ENCODE data around the gene CPEB3.

CPEB3 gene

DNA sequence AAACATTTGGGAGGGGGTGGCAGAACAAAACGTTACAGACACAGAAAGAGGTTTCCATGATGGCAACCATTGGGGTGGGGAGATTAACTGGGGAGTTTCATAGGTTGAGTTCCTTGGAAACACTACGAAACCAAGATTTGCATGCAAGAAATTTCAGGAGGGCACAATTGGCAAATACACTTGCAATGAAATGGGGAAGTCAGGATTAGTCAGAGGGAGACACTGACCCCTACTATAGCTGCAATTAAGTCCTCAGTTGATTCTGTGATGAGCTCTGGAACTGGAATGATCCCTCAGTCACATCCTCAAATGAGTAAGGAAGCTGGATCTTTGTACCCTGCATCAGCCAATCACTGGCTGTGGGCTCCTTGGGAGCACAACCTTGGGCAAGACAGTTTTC lies 22.1 kb downstream of the CPEB3 start:
- Histone ChIP-seq H3K4me1 (ENCODE audit: control insufficient read depth in 2 of 2, insufficient read depth in 2 of 2, low read length in 2 of 2) (no peaks in the 10 kb centered on the region), H3K27ac (ENCODE audit: low read depth in 2 of 2, low read length in 2 of 2) (no peak overlapping the region), H3K36me3 (ENCODE audit: control insufficient read depth in 2 of 2, insufficient read depth in 2 of 2, low read length in 2 of 2) (no peaks in the 10 kb centered on the region), H3K9ac (ENCODE audit: low read depth in 1 of 2, low read length in 2 of 2) (no peak overlapping the region), H3K27me3 (ENCODE audit: control insufficient read depth in 2 of 2, insufficient read depth in 2 of 2, low read length in 2 of 2) (no peaks in the 10 kb centered on the region), H3K9me3 (ENCODE audit: control insufficient read depth in 2 of 2, low read length in 2 of 2) (no peaks in the 10 kb centered on the region), H3K4me3 (ENCODE audit: low read length in 2 of 2) (no peak overlapping the region)

- H3K27ac ChIP-seq (ENCODE audit: low read depth in 2 of 2, low read length in 2 of 2), result no peak overlapping the region
- no peaks in the 10 kb centered on the region for H3K9me3 ChIP-seq (ENCODE audit: control insufficient read depth in 2 of 2, low read length in 2 of 2)
- H3K4me3 ChIP-seq (ENCODE audit: low read length in 2 of 2), result no peak overlapping the region
- no peaks in the 10 kb centered on the region for H3K4me1 ChIP-seq (ENCODE audit: control insufficient read depth in 2 of 2, insufficient read depth in 2 of 2, low read length in 2 of 2)
- no peaks in the 10 kb centered on the region for H3K36me3 ChIP-seq (ENCODE audit: control insufficient read depth in 2 of 2, insufficient read depth in 2 of 2, low read length in 2 of 2)
- no peak overlapping the region for H3K9ac ChIP-seq (ENCODE audit: low read depth in 1 of 2, low read length in 2 of 2)
- H3K27me3 ChIP-seq (ENCODE audit: control insufficient read depth in 2 of 2, insufficient read depth in 2 of 2, low read length in 2 of 2), result no peaks in the 10 kb centered on the region
Observed at GRCh38 chr10:92267343-92267742, 23.5 kb downstream of the CPEB3 start.

DNA sequence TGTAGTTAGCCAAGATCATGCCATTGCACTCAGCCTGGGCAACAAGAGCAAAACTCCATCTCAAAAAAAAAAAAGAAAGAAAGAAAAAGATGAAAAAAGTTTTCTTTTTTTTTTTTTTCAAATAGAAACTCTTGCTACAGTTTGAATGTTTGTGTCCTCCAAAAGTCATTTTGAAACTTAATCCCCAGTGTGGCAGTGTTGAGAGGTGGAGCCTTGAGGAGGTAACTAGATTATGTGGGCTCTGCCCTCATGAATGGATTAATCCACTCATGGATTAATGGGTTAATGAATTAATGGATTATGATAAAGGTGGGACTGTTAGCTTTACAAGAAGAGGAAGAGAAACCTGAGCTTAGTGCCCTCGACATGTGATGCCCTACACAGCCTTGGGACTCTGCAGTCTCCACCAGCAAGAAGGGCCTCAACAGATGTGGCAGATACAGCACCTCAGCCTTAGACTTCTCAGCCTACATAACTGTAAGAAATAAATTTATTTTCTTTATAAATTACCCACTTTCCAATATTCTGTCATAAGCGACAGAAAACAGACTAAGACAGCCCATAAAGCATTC lies 25.1 kb downstream of the CPEB3 start:
- Histone ChIP-seq H3K9ac (ENCODE audit: low read depth in 1 of 2, low read length in 2 of 2) (no peak overlapping the region), H3K4me1 (ENCODE audit: control insufficient read depth in 2 of 2, insufficient read depth in 2 of 2, low read length in 2 of 2) (no peaks in the 10 kb centered on the region), H3K36me3 (ENCODE audit: control insufficient read depth in 2 of 2, insufficient read depth in 2 of 2, low read length in 2 of 2) (no peaks in the 10 kb centered on the region), H3K9me3 (ENCODE audit: control insufficient read depth in 2 of 2, low read length in 2 of 2) (no peaks in the 10 kb centered on the region), H3K4me3 (ENCODE audit: low read length in 2 of 2) (no peak overlapping the region), H3K27me3 (ENCODE audit: control insufficient read depth in 2 of 2, insufficient read depth in 2 of 2, low read length in 2 of 2) (no peaks in the 10 kb centered on the region), H3K27ac (ENCODE audit: low read depth in 2 of 2, low read length in 2 of 2) (no peak overlapping the region)

DNA sequence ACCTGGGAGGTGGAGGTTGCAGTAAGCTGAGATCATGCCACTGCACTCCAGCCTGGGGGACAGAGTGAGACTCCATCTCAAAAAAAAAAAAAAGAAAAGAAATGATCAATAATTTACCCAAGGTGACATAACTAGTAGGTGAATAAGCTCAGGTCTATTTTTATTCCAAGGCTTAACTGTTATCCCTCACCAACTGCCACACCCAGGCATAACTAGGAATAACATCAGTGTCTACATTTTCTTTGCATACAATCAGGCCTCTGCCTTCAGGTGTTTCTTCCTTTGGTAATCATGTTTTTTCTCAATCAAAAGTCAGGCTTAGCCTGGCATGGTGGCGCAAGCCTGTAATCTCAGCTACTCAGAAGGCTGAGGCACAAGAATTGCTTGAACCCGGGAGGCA lies 26.6 kb downstream of the CPEB3 start:
- H3K9ac ChIP-seq (ENCODE audit: low read depth in 1 of 2, low read length in 2 of 2), result no peak overlapping the region
- no peaks in the 10 kb centered on the region for H3K9me3 ChIP-seq (ENCODE audit: control insufficient read depth in 2 of 2, low read length in 2 of 2)
- H3K36me3 ChIP-seq (ENCODE audit: control insufficient read depth in 2 of 2, insufficient read depth in 2 of 2, low read length in 2 of 2), result no peaks in the 10 kb centered on the region
- H3K27ac ChIP-seq (ENCODE audit: low read depth in 2 of 2, low read length in 2 of 2), result no peak overlapping the region
- H3K27me3 ChIP-seq (ENCODE audit: control insufficient read depth in 2 of 2, insufficient read depth in 2 of 2, low read length in 2 of 2), result no peaks in the 10 kb centered on the region
- no peak overlapping the region for H3K4me3 ChIP-seq (ENCODE audit: low read length in 2 of 2)
- H3K4me1 ChIP-seq (ENCODE audit: control insufficient read depth in 2 of 2, insufficient read depth in 2 of 2, low read length in 2 of 2), result no peaks in the 10 kb centered on the region

DNA sequence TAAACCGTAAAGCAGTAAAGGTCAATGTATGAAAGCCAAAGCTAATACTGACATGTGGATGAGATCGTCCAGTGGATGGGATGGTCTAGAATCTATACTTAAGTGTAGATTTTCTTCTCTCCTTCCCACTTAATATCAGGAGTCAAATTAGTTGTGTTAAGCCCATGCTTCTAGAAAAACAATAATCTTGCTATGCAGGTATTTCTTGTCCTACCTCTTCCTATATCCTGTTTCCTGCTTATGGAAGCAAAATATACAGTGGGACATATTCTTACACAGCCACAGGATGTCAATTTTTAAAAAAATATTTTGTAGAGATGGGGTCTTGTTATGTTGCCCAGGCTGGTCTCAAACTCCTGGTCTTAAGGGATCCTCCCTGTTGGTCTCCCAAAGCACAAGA lies 27.5 kb downstream of the CPEB3 start:
- Histone ChIP-seq H3K27ac (ENCODE audit: low read depth in 2 of 2, low read length in 2 of 2) (no peak overlapping the region), H3K9me3 (ENCODE audit: control insufficient read depth in 2 of 2, low read length in 2 of 2) (no peaks in the 10 kb centered on the region), H3K36me3 (ENCODE audit: control insufficient read depth in 2 of 2, insufficient read depth in 2 of 2, low read length in 2 of 2) (no peaks in the 10 kb centered on the region), H3K4me3 (ENCODE audit: low read length in 2 of 2) (no peak overlapping the region), H3K27me3 (ENCODE audit: control insufficient read depth in 2 of 2, insufficient read depth in 2 of 2, low read length in 2 of 2) (no peaks in the 10 kb centered on the region), H3K4me1 (ENCODE audit: control insufficient read depth in 2 of 2, insufficient read depth in 2 of 2, low read length in 2 of 2) (no peaks in the 10 kb centered on the region), H3K9ac (ENCODE audit: low read depth in 1 of 2, low read length in 2 of 2) (no peak overlapping the region)

DNA sequence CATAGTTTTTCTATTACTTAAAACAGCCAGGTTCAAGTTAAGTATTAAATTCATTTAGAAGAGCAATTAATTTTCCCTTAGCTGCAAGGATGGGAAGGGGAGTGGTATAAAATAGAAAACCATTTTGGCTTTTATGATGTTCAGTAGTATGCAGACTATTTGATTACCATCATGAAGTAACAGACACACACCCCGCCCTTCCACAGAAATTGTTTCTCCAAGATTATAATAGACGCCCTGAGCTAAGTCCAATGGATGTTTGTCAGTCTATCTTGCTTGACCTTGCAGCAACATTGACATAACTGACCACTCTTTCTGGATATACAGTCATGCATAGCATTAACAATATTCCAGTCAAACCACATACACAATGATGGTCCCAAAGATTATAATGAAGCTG lies 42.3 kb downstream of the CPEB3 start:
- Histone ChIP-seq H3K9me3 (ENCODE audit: control insufficient read depth in 2 of 2, low read length in 2 of 2) (no peaks in the 10 kb centered on the region), H3K4me3 (ENCODE audit: low read length in 2 of 2) (no peak overlapping the region), H3K9ac (ENCODE audit: low read depth in 1 of 2, low read length in 2 of 2) (no peak overlapping the region), H3K4me1 (ENCODE audit: control insufficient read depth in 2 of 2, insufficient read depth in 2 of 2, low read length in 2 of 2) (peaks cover 0 to 1% of the 10 kb centered on the region in 2 donors), H3K36me3 (ENCODE audit: control insufficient read depth in 2 of 2, insufficient read depth in 2 of 2, low read length in 2 of 2) (no peaks in the 10 kb centered on the region), H3K27ac (ENCODE audit: low read depth in 2 of 2, low read length in 2 of 2) (no peak overlapping the region), H3K27me3 (ENCODE audit: control insufficient read depth in 2 of 2, insufficient read depth in 2 of 2, low read length in 2 of 2) (no peaks in the 10 kb centered on the region)

- Histone ChIP-seq H3K27ac (ENCODE audit: low read depth in 2 of 2, low read length in 2 of 2) (no peak overlapping the region), H3K9me3 (ENCODE audit: control insufficient read depth in 2 of 2, low read length in 2 of 2) (no peaks in the 10 kb centered on the region), H3K4me1 (ENCODE audit: control insufficient read depth in 2 of 2, insufficient read depth in 2 of 2, low read length in 2 of 2) (peaks cover 6 to 14% of the 10 kb centered on the region in 2 donors), H3K27me3 (ENCODE audit: control insufficient read depth in 2 of 2, insufficient read depth in 2 of 2, low read length in 2 of 2) (no peaks in the 10 kb centered on the region), H3K36me3 (ENCODE audit: control insufficient read depth in 2 of 2, insufficient read depth in 2 of 2, low read length in 2 of 2) (no peaks in the 10 kb centered on the region), H3K4me3 (ENCODE audit: low read length in 2 of 2) (no peak overlapping the region), H3K9ac (ENCODE audit: low read depth in 1 of 2, low read length in 2 of 2) (no peak overlapping the region)
Observed at GRCh38 chr10:92244796-92245195, 46.1 kb downstream of the CPEB3 start.

DNA sequence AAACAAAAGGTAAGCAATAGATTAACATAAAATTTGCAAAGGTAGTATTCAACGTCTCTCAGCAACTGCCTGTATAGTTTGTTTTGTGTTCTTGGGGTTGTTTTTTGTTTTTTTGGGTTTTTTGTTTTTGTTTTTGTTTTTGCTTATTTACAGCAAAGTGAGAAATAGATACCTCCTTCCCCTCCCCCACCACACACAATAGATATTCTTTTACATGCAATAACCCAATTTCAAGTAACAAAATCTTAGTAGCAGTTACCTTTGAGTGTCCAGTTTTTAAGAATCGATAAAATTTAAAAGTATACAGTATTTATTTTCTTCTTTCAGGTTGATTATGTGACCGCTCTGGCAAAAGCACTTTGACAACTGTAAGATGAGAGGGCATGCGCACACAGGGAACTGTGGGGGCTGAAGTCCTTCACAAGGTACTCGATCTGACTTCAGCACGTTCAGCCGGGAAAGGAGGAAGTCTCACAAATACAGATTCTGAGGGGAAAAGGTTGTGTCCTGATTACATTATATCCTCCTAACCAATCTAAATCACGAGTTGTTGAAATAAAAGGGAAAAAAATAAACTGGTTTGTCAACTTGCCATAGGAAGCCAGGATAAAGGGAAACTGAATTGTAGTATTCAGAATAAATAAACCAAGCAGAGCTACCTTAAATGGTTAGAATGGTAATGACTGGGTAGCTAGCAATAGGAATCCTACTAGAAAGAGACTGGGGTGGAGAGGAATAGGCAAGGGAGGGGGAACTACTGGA lies 47.8 kb downstream of the CPEB3 start:
- peak overlapping the region in 1 of 2 donors; percentile 59 for H3K9ac ChIP-seq (ENCODE audit: low read depth in 1 of 2, low read length in 2 of 2)
- H3K36me3 ChIP-seq (ENCODE audit: control insufficient read depth in 2 of 2, insufficient read depth in 2 of 2, low read length in 2 of 2), result no peaks in the 10 kb centered on the region
- H3K4me3 ChIP-seq (ENCODE audit: low read length in 2 of 2), result peak overlapping the region; percentile 54 to 60
- no peaks in the 10 kb centered on the region for H3K9me3 ChIP-seq (ENCODE audit: control insufficient read depth in 2 of 2, low read length in 2 of 2)
- H3K27ac ChIP-seq (ENCODE audit: low read depth in 2 of 2, low read length in 2 of 2), result peak overlapping the region in 1 of 2 donors; percentile 42
- H3K4me1 ChIP-seq (ENCODE audit: control insufficient read depth in 2 of 2, insufficient read depth in 2 of 2, low read length in 2 of 2), result peaks cover 20 to 23% of the 10 kb centered on the region in 2 donors
- no peaks in the 10 kb centered on the region for H3K27me3 ChIP-seq (ENCODE audit: control insufficient read depth in 2 of 2, insufficient read depth in 2 of 2, low read length in 2 of 2)

DNA sequence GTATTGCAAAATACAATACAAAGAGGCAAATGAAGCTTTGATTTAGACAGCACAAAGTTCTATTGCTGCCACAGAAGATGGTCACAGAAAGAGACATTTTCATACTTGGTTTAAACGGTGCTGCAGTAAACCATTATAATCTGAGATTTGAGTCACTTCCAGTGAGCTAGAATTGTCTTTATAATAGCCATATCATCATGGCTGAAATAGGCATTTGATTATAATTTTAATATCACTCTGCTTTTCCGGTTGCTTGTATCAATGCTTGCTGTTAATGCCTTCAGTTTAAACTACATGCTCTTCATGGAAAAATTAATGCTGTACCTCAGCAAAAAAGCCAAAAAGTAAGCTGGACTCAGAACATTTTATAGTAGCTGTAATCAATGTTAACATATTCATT lies 48.5 kb downstream of the CPEB3 start:
- H3K9ac ChIP-seq (ENCODE audit: low read depth in 1 of 2, low read length in 2 of 2), result no peak overlapping the region
- no peak overlapping the region for H3K4me3 ChIP-seq (ENCODE audit: low read length in 2 of 2)
- no peaks in the 10 kb centered on the region for H3K9me3 ChIP-seq (ENCODE audit: control insufficient read depth in 2 of 2, low read length in 2 of 2)
- no peak overlapping the region for H3K27ac ChIP-seq (ENCODE audit: low read depth in 2 of 2, low read length in 2 of 2)
- H3K36me3 ChIP-seq (ENCODE audit: control insufficient read depth in 2 of 2, insufficient read depth in 2 of 2, low read length in 2 of 2), result no peaks in the 10 kb centered on the region
- H3K27me3 ChIP-seq (ENCODE audit: control insufficient read depth in 2 of 2, insufficient read depth in 2 of 2, low read length in 2 of 2), result no peaks in the 10 kb centered on the region
- H3K4me1 ChIP-seq (ENCODE audit: control insufficient read depth in 2 of 2, insufficient read depth in 2 of 2, low read length in 2 of 2), result peaks cover 22 to 29% of the 10 kb centered on the region in 2 donors

- Histone ChIP-seq H3K9ac (ENCODE audit: low read depth in 1 of 2, low read length in 2 of 2) (peak overlapping the region; percentile 14 to 86), H3K9me3 (ENCODE audit: control insufficient read depth in 2 of 2, low read length in 2 of 2) (no peaks in the 10 kb centered on the region), H3K36me3 (ENCODE audit: control insufficient read depth in 2 of 2, insufficient read depth in 2 of 2, low read length in 2 of 2) (no peaks in the 10 kb centered on the region), H3K27me3 (ENCODE audit: control insufficient read depth in 2 of 2, insufficient read depth in 2 of 2, low read length in 2 of 2) (no peaks in the 10 kb centered on the region), H3K4me3 (ENCODE audit: low read length in 2 of 2) (peak overlapping the region; percentile 94 to 96), H3K27ac (ENCODE audit: low read depth in 2 of 2, low read length in 2 of 2) (peak overlapping the region; percentile 82 to 84), H3K4me1 (ENCODE audit: control insufficient read depth in 2 of 2, insufficient read depth in 2 of 2, low read length in 2 of 2) (peaks cover 22 to 29% of the 10 kb centered on the region in 2 donors)
Observed at GRCh38 chr10:92241501-92241900, 49.4 kb downstream of the CPEB3 start.
